ENCODE measurements around the gene ARHGEF40.

Gene ARHGEF40

GRCh38 chr14:21059842-21060613 lies 10.1 kb upstream of the ARHGEF40 start:
- no peak for DNase-seq (ENCODE audit: low read depth in 2 of 2)

GRCh38 chr14:21060614-21061346 lies 9.3 kb upstream of the ARHGEF40 start:
- no peak for DNase-seq (ENCODE audit: low read depth in 2 of 2)

- no peak for DNase-seq (ENCODE audit: low read depth in 2 of 2)
Observed at GRCh38 chr14:21061347-21061668, 8.8 kb upstream of the ARHGEF40 start.

GRCh38 chr14:21063479-21063878 lies 6.6 kb upstream of the ARHGEF40 start:
- peak; percentile 76 to 77 for DNase-seq (ENCODE audit: low read depth in 2 of 2)

- no peak for DNase-seq (ENCODE audit: low read depth in 2 of 2)
Observed at GRCh38 chr14:21066882-21067502, 3.1 kb upstream of the ARHGEF40 start.

- DNase-seq (ENCODE audit: low read depth in 2 of 2): no peak
Observed at GRCh38 chr14:21068521-21069387, 1.4 kb upstream of the ARHGEF40 start.

- DNase-seq (ENCODE audit: low read depth in 2 of 2): no peak
Observed at GRCh38 chr14:21069388-21070082, 569 bp upstream of the ARHGEF40 start.

GRCh38 chr14:21070610-21071224 lies 613 bp downstream of the ARHGEF40 start:
- DNase-seq (ENCODE audit: low read depth in 2 of 2): no peak

- peak; percentile 89 to 92 for DNase-seq (ENCODE audit: low read depth in 2 of 2)
Observed at GRCh38 chr14:21071225-21072030, 1.3 kb downstream of the ARHGEF40 start.

GRCh38 chr14:21072031-21072473 lies 1.9 kb downstream of the ARHGEF40 start:
- DNase-seq (ENCODE audit: low read depth in 2 of 2): peak; percentile 57 to 64

- no peak for DNase-seq (ENCODE audit: low read depth in 2 of 2)
Observed at GRCh38 chr14:21072781-21073339, 2.8 kb downstream of the ARHGEF40 start.

GRCh38 chr14:21073921-21074320 lies 3.8 kb downstream of the ARHGEF40 start:
- DNase-seq (ENCODE audit: low read depth in 2 of 2): no peak

GRCh38 chr14:21074398-21075272 lies 4.5 kb downstream of the ARHGEF40 start:
- no peak for DNase-seq (ENCODE audit: low read depth in 2 of 2)

GRCh38 chr14:21075719-21076437 lies 5.8 kb downstream of the ARHGEF40 start:
- DNase-seq (ENCODE audit: low read depth in 2 of 2): no peak

GRCh38 chr14:21077672-21078071 lies 7.6 kb downstream of the ARHGEF40 start:
- DNase-seq (ENCODE audit: low read depth in 2 of 2): no peak

GRCh38 chr14:21078287-21078686 lies 8.2 kb downstream of the ARHGEF40 start:
- DNase-seq (ENCODE audit: low read depth in 2 of 2): no peak

GRCh38 chr14:21078726-21079125 lies 8.6 kb downstream of the ARHGEF40 start:
- no peak for DNase-seq (ENCODE audit: low read depth in 2 of 2)
